GM12878 (cell line): ENCODE results near the gene SSH3. TPM values are rescaled to one million over a fixed set of nuclear protein-coding genes. Genes with fewer than 3 reads are reported as not detected.
A peak's percentile ranks its signal among the peaks of the same experiment; 100 is the strongest.

Source experiments
- BCL3 ChIP-seq: IDR thresholded peaks from 2 replicates; pipeline ENCODE4 v1.6.1; 2011; ENCODE audit warnings: borderline replicate concordance, low read depth, mild to moderate bottlenecking, moderate library complexity, low read length; ENCODE audit not compliant: insufficient read depth, poor library complexity, severe bottlenecking
- BCLAF1 ChIP-seq: fragments of 450-650 bp; IDR thresholded peaks from 2 replicates; pipeline ENCODE4 v1.6.1; 2017; ENCODE audit warnings: antibody characterized with exemption, mild to moderate bottlenecking, moderate library complexity
- BHLHE40 ChIP-seq, 2 experiments: fragments of 450-650 bp in 1 of 2; IDR thresholded peaks; 2 replicates each; pipeline ENCODE4 v1.6.1; 2011 to 2017; ENCODE audit warnings: low read depth in 2 of 2, borderline replicate concordance in 1 of 2, improper control_type of control experiment in 1 of 2, low read length in 1 of 2, mild to moderate bottlenecking in 1 of 2
- CBX3 ChIP-seq: fragments of 200-600 bp; sonication (generic); IDR thresholded peaks from 2 replicates; pipeline ENCODE4 v1.6.1; 2016; ENCODE audit warnings: low read depth, borderline replicate concordance
- CTCF ChIP-seq, 3 experiments: IDR thresholded peaks in 2 of 3; conservative IDR thresholded peaks in 1 of 3; 2 replicates each; pipeline ENCODE4 v1.5.1; 2011; ENCODE audit warnings: low read depth in 3 of 3, low read length in 3 of 3, mild to moderate bottlenecking in 3 of 3, control low read depth in 2 of 3, moderate library complexity in 2 of 3, inconsistent platforms in 1 of 3, mixed read lengths in 1 of 3; ENCODE audit not compliant: control insufficient read depth in 2 of 3, insufficient read depth in 1 of 3; ENCODE audit errors: extremely low read depth in 1 of 3
- GABPA ChIP-seq: IDR thresholded peaks from 2 replicates; pipeline ENCODE4 v1.6.1; 2014; ENCODE audit warnings: antibody characterized with exemption, low read depth, mild to moderate bottlenecking, inconsistent platforms
- HCFC1 ChIP-seq: fragments of 150-350 bp; IDR thresholded peaks from 2 replicates; pipeline ENCODE4 v1.6.1; 2014; ENCODE audit warnings: low read length
- HDAC2 ChIP-seq: fragments of 200-600 bp; sonication (generic); IDR thresholded peaks from 2 replicates; pipeline ENCODE4 v1.6.1; 2017
- HDGF ChIP-seq: fragments of 450-650 bp; IDR thresholded peaks from 2 replicates; pipeline ENCODE4 v1.6.1; 2016; ENCODE audit warnings: antibody characterized with exemption
- IRF5 ChIP-seq: fragments of 450-650 bp; IDR thresholded peaks from 2 replicates; pipeline ENCODE4 v1.6.1; 2017; ENCODE audit warnings: borderline replicate concordance
- NRF1 ChIP-seq: conservative IDR thresholded peaks from 2 replicates; pipeline ENCODE4 v1.6.1; 2011; ENCODE audit warnings: mild to moderate bottlenecking, low read depth, low read length, improper control_type of control experiment
- PBX3 ChIP-seq: IDR thresholded peaks from 2 replicates; pipeline ENCODE4 v1.6.1; 2011; ENCODE audit warnings: mild to moderate bottlenecking, low read depth, low read length, moderate library complexity; ENCODE audit not compliant: insufficient replicate concordance
- POLR2A ChIP-seq: IDR thresholded peaks from 2 replicates; pipeline ENCODE4 v1.6.1; 2011; ENCODE audit warnings: low read depth, mild to moderate bottlenecking, low read length
- POU2F2 ChIP-seq: IDR thresholded peaks from 3 replicates; pipeline ENCODE4 v1.6.1; 2011; ENCODE audit warnings: low read depth, mild to moderate bottlenecking, low read length, borderline replicate concordance
- SPI1 ChIP-seq: IDR thresholded peaks from 2 replicates; pipeline ENCODE4 v1.6.1; 2011; ENCODE audit warnings: low read depth, mild to moderate bottlenecking, low read length, moderate library complexity, borderline replicate concordance; ENCODE audit not compliant: insufficient read depth
- SREBF1 ChIP-seq: IDR thresholded peaks from 2 replicates; pipeline ENCODE4 v1.6.1; 2012; ENCODE audit warnings: mild to moderate bottlenecking, low read length
- USF2 ChIP-seq: IDR thresholded peaks from 2 replicates; pipeline ENCODE4 v1.6.1; 2011; ENCODE audit warnings: low read depth, low read length, improper control_type of control experiment, borderline replicate concordance
- polyA plus RNA-seq, 11 experiments: library from polyadenylated mRNA; depleted of rRNA in 4 of 11; unstranded in 6 of 11; stranded (reverse) in 5 of 11; fragments of >200 nt; fragmentation: Nextera tagmentation in 4 of 11; fragmentation: Illumina TruSeq in 1 of 11; extraction: Ambion mirVana in 4 of 11; extraction: Trizol in 1 of 11; gene quantifications; 1 replicate in 1 of 11; 2 replicates in 10 of 11; pipeline versions ENCODE4 v1.2.1 to v1.2.3, GENCODE V29; 2011 to 2016; ENCODE audit warnings: inconsistent platforms in 2 of 11, missing spikeins in 2 of 11, low read depth in 1 of 11
- total RNA-seq, 4 experiments: library from RNA; depleted of rRNA in 3 of 4; stranded (reverse); fragments of >200 nt in 3 of 4; fragmentation: Illumina TruSeq in 1 of 4; extraction: Trizol in 1 of 4; gene quantifications; 2 replicates each; pipeline versions ENCODE4 v1.2.1 to v1.2.3, GENCODE V29; 2013 to 2021

The SSH3 gene
- total and polyA plus RNA-seq, 10 of the 15 experiments (the other 5 are each of a cell fraction or from before 2014, with no cell fraction given) = 0.05 to 0.83 (median 0.28) TPM; not detected in 3

- TF ChIP-seq SREBF1 = no peak
- TF ChIP-seq IRF5 = no peak
- TF ChIP-seq CTCF (IDR thresholded peaks at IDR 0.05 in 2 of 3, conservative IDR thresholded peaks at IDR 0.05 in 1 of 3; ENCODE audit: control insufficient read depth in 2 of 3, extremely low read depth in 1 of 3, insufficient read depth in 1 of 3, low read depth in 3 of 3, low read length in 3 of 3) = peak in 2 of 3 experiments; percentile 24 to 75; a peak in 4 of 6 replicates
- TF ChIP-seq BCLAF1 = no peak; the same call in 1 of the 2 replicates
- TF ChIP-seq USF2 = no peak
- TF ChIP-seq HDGF = no peak
- TF ChIP-seq NRF1 = peak; percentile 69
- peak; percentile 32; the same call in 1 of the 2 replicates for TF ChIP-seq HCFC1
- peak; percentile 79 for TF ChIP-seq BCL3
- peak; percentile 39 for TF ChIP-seq SPI1
- TF ChIP-seq PBX3 = peak; percentile 22
- peak; percentile 93 for TF ChIP-seq POLR2A
- no peak for TF ChIP-seq CBX3
- peak; percentile 73 to 92; a peak in 3 of 4 replicates for TF ChIP-seq BHLHE40 (IDR thresholded peaks at IDR 0.05; ENCODE audit: borderline replicate concordance in 1 of 2, low read depth in 2 of 2, low read length in 1 of 2)
- TF ChIP-seq HDAC2 = no peak
- peak; percentile 76 for TF ChIP-seq POU2F2
- TF ChIP-seq GABPA = peak; percentile 85
Measured at GRCh38 chr11:67288452-67289225, 14.7 kb upstream of the SSH3 start (continued).
